ENCODE results near the gene HSD17B10. TPM values are rescaled to one million over a fixed set of nuclear protein-coding genes. Genes with fewer than 3 reads are reported as not detected.

HSD17B10 gene
- total RNA-seq, 1 experiment from 2014 or later, result 108 TPM

- POLR2A ChIA-PET, result no interaction called here
- TF ChIP-seq NFE2L1 (CRISPR knock-in tag; IDR thresholded peaks at IDR 0.05) (no peak), AR (CRISPR knock-in tag; IDR thresholded peaks at IDR 0.05) (no peak), ATF1 (CRISPR knock-in tag; IDR thresholded peaks at IDR 0.05) (no peak), NR3C1 (CRISPR knock-in tag; conservative IDR thresholded peaks at IDR 0.05; ENCODE audit: low read depth) (no peak), ATF3 (CRISPR knock-in tag; conservative IDR thresholded peaks at IDR 0.05) (no peak), GTF2I (CRISPR knock-in tag; conservative IDR thresholded peaks at IDR 0.05) (no peak), TEAD4 (CRISPR knock-in tag; IDR thresholded peaks at IDR 0.05) (no peak), ZNF219 (CRISPR knock-in tag; IDR thresholded peaks at IDR 0.05; ENCODE audit: borderline replicate concordance) (no peak), TCF7 (CRISPR knock-in tag; IDR thresholded peaks at IDR 0.05; ENCODE audit: low read depth) (no peak), RORB (CRISPR knock-in tag; IDR thresholded peaks at IDR 0.05) (no peak), ZNF263 (CRISPR knock-in tag; IDR thresholded peaks at IDR 0.05; ENCODE audit: low read depth) (no peak), ESRRA (CRISPR knock-in tag; IDR thresholded peaks at IDR 0.05; ENCODE audit: borderline replicate concordance) (no peak), E2F4 (CRISPR knock-in tag; IDR thresholded peaks at IDR 0.05; ENCODE audit: borderline replicate concordance, low read depth) (no peak)
- Mint-ChIP-seq H3K9me3 (no peaks in the 10 kb centered on the region), H3K4me1 (peaks cover 3% of the 10 kb centered on the region), H3K4me3 (no peak overlapping the region), H3K36me3 (peaks cover 8% of the 10 kb centered on the region; the same call in 1 of the 2 replicates), H3K27me3 (ENCODE audit: low read depth) (no peaks in the 10 kb centered on the region), H3K27ac (no peak overlapping the region)
- no peak for ATAC-seq
- CTCF ChIA-PET, result no interaction called here
- DNase-seq (ENCODE audit: low spot score), result no peak
Observed at GRCh38 chrX:53429755-53430154, 4.4 kb downstream of the HSD17B10 start.

- H3K27ac Mint-ChIP-seq, result peak within 1 kb of the TSS; percentile 100
- ATAC-seq (peak; percentile 68), DNase-seq (ENCODE audit: low spot score) (no peak)
- no peaks in the 10 kb centered on the region for H3K27me3 Mint-ChIP-seq (ENCODE audit: low read depth)
- no peaks in the 10 kb centered on the region for H3K9me3 Mint-ChIP-seq
- POLR2A ChIA-PET, result interaction anchor here (1.1 to 2.1 kb wide), 6 partner anchors 14 to 197 kb away, joined by 3 to 15 read pairs (median 6); partner anchors contain the start of gene KDM5C
- peaks cover 14% of the 10 kb centered on the region for H3K4me1 Mint-ChIP-seq
- peak within 1 kb of the TSS; percentile 96 for H3K4me3 Mint-ChIP-seq
- CTCF ChIA-PET, result interaction anchor here (1.2 to 2.8 kb wide), 11 partner anchors 14 to 199 kb away, joined by 3 to 21 read pairs (median 7); no protein-coding TSS in a partner anchor
- TF ChIP-seq TP53 (CRISPR knock-in tag; IDR thresholded peaks at IDR 0.05) (no peak), RELA (CRISPR knock-in tag; IDR thresholded peaks at IDR 0.05; ENCODE audit: borderline replicate concordance) (no peak), ZNF512 (CRISPR knock-in tag; IDR thresholded peaks at IDR 0.05; ENCODE audit: borderline replicate concordance) (no peak), PRRX2 (CRISPR knock-in tag; IDR thresholded peaks at IDR 0.05) (no peak), SMAD3 (CRISPR knock-in tag; IDR thresholded peaks at IDR 0.05; ENCODE audit: borderline replicate concordance) (no peak), IRF1 (CRISPR knock-in tag; IDR thresholded peaks at IDR 0.05) (no peak)
- H3K36me3 Mint-ChIP-seq, result 0 out of 2 replicates have a peak, but pooled peaks cover 4% of the 10 kb centered on the region
Observed at GRCh38 chrX:53422861-53423306, 11.3 kb downstream of the HSD17B10 start, which contains the start of gene RIBC1. Gene RIBC1, plus strand, starts transcription at chrX:53422873. Its CDS starts 3,404 bp downstream, at chrX:53426277.
